NT2/D1 (cell line): Measurements from ENCODE around the gene TRIML2.

ENCODE experiments used
- DNase-seq: peaks from one replicate; pipeline ENCODE4 v3.0.0-alpha.2; 2011; ENCODE audit warnings: low read depth, low spot score
- H3K27me3 ChIP-seq: 2 replicates; pipeline ENCODE4 v1.6.0; 2011; ENCODE audit warnings: mild to moderate bottlenecking; ENCODE audit not compliant: insufficient read length, insufficient read depth
- H3K36me3 ChIP-seq: 2 replicates; pipeline ENCODE4 v1.6.1; 2011; ENCODE audit warnings: mild to moderate bottlenecking, low read length, mixed read lengths; ENCODE audit not compliant: insufficient read depth, insufficient read length
- H3K4me1 ChIP-seq: 2 replicates; pipeline ENCODE4 v1.5.1; 2011; ENCODE audit not compliant: insufficient read depth, insufficient read length
- H3K4me3 ChIP-seq: 2 replicates; pipeline ENCODE4 v1.5.1; 2011; ENCODE audit warnings: low read depth; ENCODE audit not compliant: insufficient read length
- H3K9ac ChIP-seq: 2 replicates; pipeline ENCODE4 v1.6.0; 2011; ENCODE audit warnings: low read depth; ENCODE audit not compliant: insufficient read length
- H3K9me3 ChIP-seq: 2 replicates; pipeline ENCODE4 v1.5.1; 2011; ENCODE audit warnings: mild to moderate bottlenecking, low read length; ENCODE audit not compliant: insufficient read depth
- SUZ12 ChIP-seq: IDR thresholded peaks from 2 replicates; pipeline ENCODE4 v1.6.1; 2011; ENCODE audit not compliant: insufficient read length, insufficient read depth; ENCODE audit errors: extremely low read depth
- YY1 ChIP-seq: IDR thresholded peaks from 2 replicates; pipeline ENCODE4 v1.6.1; 2011; ENCODE audit not compliant: insufficient read length, insufficient read depth
- ZNF274 ChIP-seq: IDR thresholded peaks from 2 replicates; pipeline ENCODE4 v1.6.1; 2011; ENCODE audit warnings: mild to moderate bottlenecking, low read depth, low read length

TRIML2 gene

GRCh38 chr4:188109157-188109755 lies at the start of gene TRIML2:
TRIML2 (minus strand) TSS chr4:188109603; CDS start chr4:188105368, 4,235 bp downstream.
- H3K4me1 ChIP-seq, result peaks cover 4% of the 10 kb centered on the region
- DNase-seq, result peak; percentile 20
- no peak for TF ChIP-seq SUZ12
- TF ChIP-seq YY1, result no peak
- no peak for TF ChIP-seq ZNF274
- peaks cover 5% of the 10 kb centered on the region; the same call in 1 of the 2 replicates for H3K9me3 ChIP-seq
- H3K9ac ChIP-seq, result peak within 1 kb of the TSS; percentile 66
- peaks cover 23% of the 10 kb centered on the region for H3K36me3 ChIP-seq
- peak within 1 kb of the TSS; percentile 55 for H3K4me3 ChIP-seq
- H3K27me3 ChIP-seq, result no peaks in the 10 kb centered on the region

GRCh38 chr4:188158336-188158735 lies 48.9 kb upstream of the TRIML2 start:
- H3K9ac ChIP-seq, result no peak overlapping the region
- no peaks in the 10 kb centered on the region for H3K4me1 ChIP-seq
- DNase-seq, result no peak
- no peaks in the 10 kb centered on the region for H3K27me3 ChIP-seq
- no peak overlapping the region for H3K4me3 ChIP-seq
- H3K9me3 ChIP-seq, result no peaks in the 10 kb centered on the region
- no peaks in the 10 kb centered on the region for H3K36me3 ChIP-seq
- TF ChIP-seq ZNF274, result no peak
- no peak for TF ChIP-seq YY1
- no peak for TF ChIP-seq SUZ12

DNA sequence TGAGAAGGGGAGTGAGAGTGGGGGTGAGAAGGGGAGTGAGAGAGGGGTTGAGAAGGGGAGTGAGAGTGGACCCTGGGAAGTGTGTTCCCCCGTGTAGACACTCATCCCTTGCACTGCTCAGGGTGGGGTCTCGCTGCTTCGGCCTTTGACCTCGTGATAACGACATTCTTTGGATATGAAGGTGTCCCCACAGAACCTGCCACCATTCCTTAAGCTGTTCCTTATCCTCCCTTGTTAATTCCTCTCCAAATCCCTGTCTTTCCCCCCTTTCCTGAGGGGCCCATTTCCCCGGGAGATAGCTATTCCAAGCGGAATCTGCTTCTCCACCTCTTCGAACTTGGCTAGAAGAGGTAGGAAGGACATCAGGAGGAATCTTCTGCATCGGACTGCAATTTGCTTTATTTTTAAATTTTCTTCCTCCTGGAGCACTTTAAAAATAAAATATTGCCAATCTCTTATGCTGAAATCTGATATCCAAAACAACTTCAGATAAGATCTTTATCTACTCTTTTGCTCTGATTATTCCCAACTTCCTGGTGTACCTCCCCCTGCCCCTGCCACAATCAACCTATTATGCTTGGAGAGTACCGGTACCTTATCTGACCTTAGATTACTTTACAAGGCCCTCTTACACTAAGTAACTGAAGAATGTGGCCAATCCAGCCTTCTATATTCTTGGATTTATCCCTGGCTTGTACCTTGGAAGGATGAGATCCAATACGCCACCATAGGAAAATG lies 45.4 kb upstream of the TRIML2 start:
- Histone ChIP-seq H3K4me1 (no peaks in the 10 kb centered on the region), H3K9ac (no peak overlapping the region), H3K27me3 (no peaks in the 10 kb centered on the region), H3K9me3 (no peaks in the 10 kb centered on the region), H3K4me3 (no peak overlapping the region), H3K36me3 (no peaks in the 10 kb centered on the region)
- no peak for DNase-seq
- TF ChIP-seq SUZ12, result no peak
- no peak for TF ChIP-seq ZNF274
- TF ChIP-seq YY1, result no peak

GRCh38 chr4:188147776-188148175 lies 38.4 kb upstream of the TRIML2 start:
- Histone ChIP-seq H3K4me1 (no peaks in the 10 kb centered on the region), H3K9ac (no peak overlapping the region), H3K36me3 (no peaks in the 10 kb centered on the region), H3K4me3 (no peak overlapping the region), H3K9me3 (no peaks in the 10 kb centered on the region), H3K27me3 (no peaks in the 10 kb centered on the region)
- no peak for DNase-seq
- TF ChIP-seq SUZ12 (no peak), ZNF274 (no peak)

DNA sequence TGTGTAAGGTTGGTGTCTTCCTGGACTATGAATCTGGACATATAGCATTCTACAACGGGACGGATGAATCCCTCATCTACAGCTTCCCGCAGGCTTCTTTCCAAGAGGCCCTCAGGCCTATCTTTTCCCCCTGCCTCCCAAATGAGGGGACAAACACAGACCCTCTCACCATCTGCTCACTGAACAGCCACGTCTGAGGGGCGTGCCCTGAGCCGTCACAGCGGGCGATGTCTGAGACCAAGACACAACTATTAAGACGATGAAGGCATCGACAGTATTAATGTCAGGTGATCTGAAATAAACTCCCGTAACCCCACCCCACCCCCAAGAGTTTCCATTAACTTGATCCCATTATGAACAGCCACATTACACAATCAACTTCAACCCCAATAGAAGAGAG lies 37.8 kb upstream of the TRIML2 start:
- no peak overlapping the region for H3K4me3 ChIP-seq
- TF ChIP-seq ZNF274, result no peak
- no peak for TF ChIP-seq SUZ12
- TF ChIP-seq YY1, result no peak
- no peaks in the 10 kb centered on the region for H3K27me3 ChIP-seq
- no peaks in the 10 kb centered on the region for H3K4me1 ChIP-seq
- H3K9ac ChIP-seq, result no peak overlapping the region
- no peaks in the 10 kb centered on the region for H3K9me3 ChIP-seq
- DNase-seq, result no peak
- H3K36me3 ChIP-seq, result no peaks in the 10 kb centered on the region

- Histone ChIP-seq H3K36me3 (no peaks in the 10 kb centered on the region), H3K27me3 (no peaks in the 10 kb centered on the region), H3K4me3 (no peak overlapping the region), H3K9ac (no peak overlapping the region), H3K4me1 (no peaks in the 10 kb centered on the region), H3K9me3 (no peaks in the 10 kb centered on the region)
- TF ChIP-seq YY1 (no peak), ZNF274 (no peak)
- DNase-seq, result no peak
Measured at GRCh38 chr4:188146618-188147017, 37.2 kb upstream of the TRIML2 start.

- no peaks in the 10 kb centered on the region for H3K4me1 ChIP-seq
- no peak for DNase-seq
- no peak overlapping the region for H3K9ac ChIP-seq
- no peaks in the 10 kb centered on the region for H3K9me3 ChIP-seq
- no peaks in the 10 kb centered on the region for H3K36me3 ChIP-seq
- no peak for TF ChIP-seq ZNF274
- TF ChIP-seq YY1, result no peak
- no peak for TF ChIP-seq SUZ12
- H3K4me3 ChIP-seq, result no peak overlapping the region
- H3K27me3 ChIP-seq, result no peaks in the 10 kb centered on the region
Measured at GRCh38 chr4:188145601-188146000, 36.2 kb upstream of the TRIML2 start.
